ENCODE data around the gene KCNIP4.
"Not testable (repeated sequence)": the region's sequence is repeated elsewhere in the genome, so short reads cannot be mapped to it uniquely, and the experiment has no call there.

KCNIP4 gene

GRCh38 chr4:21366312-21366711 lies 582.3 kb downstream of the KCNIP4 start:
- no peak for DNase-seq (ENCODE audit: low spot score)

- DNase-seq (ENCODE audit: low spot score), result no peak
Observed at GRCh38 chr4:21363701-21364100, 584.9 kb downstream of the KCNIP4 start.

DNA sequence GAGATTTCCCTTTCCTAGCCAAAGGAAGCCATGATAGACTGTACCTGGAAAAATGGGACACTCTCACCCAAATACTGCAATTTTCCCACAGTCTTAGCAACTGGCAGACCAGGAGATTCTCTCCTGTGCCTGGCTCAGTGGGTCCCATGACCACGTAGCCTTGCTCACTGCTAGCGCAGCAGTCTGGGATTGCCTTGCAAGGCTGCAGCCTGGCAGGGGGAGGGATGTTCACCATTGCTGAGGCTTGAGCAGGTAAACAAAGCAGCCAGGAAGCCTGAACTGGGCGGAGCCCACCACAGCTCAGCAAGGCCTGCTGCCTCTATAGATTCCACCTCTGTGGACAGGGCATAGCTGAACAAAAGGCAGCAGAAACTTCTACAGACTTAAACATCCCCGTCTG lies 596.2 kb downstream of the KCNIP4 start:
- not testable (repeated sequence) for DNase-seq (ENCODE audit: low spot score)

DNA sequence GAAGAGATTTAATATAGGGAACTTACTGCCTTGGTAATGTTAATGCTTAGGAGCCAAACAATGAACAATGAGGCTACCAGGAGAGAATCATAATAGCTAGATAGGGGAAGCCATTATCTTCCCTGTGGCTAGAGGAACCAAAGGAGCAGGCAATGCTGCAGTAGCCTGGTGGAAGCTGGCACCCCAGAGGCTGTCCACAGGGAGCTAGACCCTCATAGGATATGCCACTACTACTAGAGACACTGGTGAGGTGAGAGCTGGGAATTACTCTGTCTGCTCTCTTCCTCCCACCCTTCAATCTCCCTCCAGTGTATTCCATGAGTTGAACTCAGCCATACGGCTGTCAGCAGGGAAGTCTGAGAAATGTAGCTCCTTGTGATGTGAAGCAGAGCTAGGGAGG lies 601.4 kb downstream of the KCNIP4 start:
- no peak for DNase-seq (ENCODE audit: low spot score)

- peak; percentile 21 for DNase-seq (ENCODE audit: low spot score)
Observed at GRCh38 chr4:21327976-21328700, 620.4 kb downstream of the KCNIP4 start.

DNA sequence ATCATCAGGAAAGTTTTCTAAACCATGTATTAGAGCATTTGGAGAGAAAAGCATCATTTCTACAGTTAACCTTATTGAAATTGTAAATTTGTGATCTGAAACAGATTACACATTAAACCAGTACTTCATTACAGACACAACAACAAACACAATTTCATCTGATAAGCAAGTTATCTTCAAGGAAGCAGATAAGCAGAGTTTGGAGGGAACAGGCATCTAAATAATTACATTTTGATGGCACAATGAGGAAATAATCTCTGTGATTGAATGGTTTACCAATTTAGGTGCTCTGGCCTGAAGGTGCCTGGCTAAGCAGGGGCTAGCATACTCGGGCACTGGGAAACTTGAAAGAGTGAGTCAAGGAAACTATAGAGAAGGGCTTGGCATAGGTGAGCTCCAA lies 628.5 kb downstream of the KCNIP4 start:
- DNase-seq (ENCODE audit: low spot score), result no peak

DNA sequence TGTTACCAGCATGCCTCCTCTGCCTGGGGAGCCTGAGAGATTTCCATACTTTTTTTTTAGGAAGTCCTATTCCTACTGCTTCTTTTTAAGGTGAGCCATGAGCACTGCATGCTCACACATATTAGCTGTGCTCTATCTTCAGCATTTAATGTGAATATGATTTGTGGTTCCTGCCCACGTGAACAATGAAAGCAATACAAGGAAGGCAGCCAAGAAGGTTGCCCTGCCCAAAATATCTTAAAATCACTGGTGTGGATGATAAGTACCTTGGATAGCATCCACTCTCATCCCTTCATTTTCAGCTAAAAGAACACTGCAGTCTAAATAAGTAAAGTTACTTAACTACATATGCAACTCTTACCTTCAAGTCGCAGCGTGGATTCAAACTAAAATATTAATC lies 640.9 kb downstream of the KCNIP4 start:
- peak; percentile 18 for DNase-seq (ENCODE audit: low spot score)

DNA sequence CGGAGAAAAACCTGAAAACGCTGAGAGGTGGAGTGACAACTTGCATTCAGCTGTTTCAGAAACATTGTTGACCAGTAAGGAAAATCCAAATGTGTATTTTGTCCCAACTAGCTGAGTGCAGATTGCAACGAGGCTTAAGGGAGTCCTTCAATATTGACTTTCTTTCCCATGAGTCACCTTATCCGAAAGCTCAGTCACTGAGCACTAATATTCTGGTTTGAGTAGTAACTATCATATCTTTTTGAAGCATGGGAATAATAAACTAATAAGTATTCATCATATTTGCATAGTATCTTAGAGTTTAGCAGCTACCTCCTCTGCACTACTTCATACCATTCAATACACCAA lies 644.1 kb downstream of the KCNIP4 start:
- no peak for DNase-seq (ENCODE audit: low spot score)

DNA sequence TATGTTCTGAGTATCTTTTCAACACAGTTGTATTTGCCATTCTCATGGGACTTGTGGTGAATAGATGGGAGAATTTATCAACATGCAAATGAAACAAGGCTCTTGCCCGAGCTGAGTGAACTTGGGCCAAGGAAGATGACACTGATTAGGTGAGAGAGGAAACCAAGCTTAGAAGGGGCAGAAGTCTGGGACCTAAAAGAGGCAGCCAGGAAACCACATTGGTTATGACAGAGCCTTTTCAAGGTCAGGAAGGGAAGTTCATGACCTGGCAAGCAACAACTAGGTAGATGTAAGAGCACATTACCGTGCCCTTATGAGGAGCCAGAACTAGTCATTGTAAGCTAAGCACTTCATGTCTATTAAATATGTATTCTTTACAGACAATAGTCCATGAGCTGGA lies 658.0 kb downstream of the KCNIP4 start:
- DNase-seq (ENCODE audit: low spot score), result no peak

DNA sequence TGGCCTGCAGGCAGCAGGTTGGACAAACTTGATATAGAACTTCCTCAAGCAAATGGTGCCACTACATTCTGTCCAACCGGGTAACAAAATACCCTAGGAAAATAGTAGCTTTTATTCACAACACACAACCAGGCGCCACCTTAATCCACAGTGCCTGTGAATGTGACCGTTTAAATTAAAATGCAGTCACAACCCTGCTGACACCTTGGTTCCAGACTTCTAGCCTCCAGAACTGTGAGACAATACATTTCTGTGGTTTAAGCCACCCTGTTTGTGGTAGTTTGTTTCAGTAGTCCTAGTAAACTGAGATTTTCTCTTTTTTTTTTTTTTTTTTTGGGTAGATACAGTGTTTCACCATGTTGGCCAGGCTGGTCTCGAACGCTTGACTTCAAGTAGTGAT lies 672.5 kb downstream of the KCNIP4 start:
- DNase-seq (ENCODE audit: low spot score), result no peak

- no peak for DNase-seq (ENCODE audit: low spot score)
Observed at GRCh38 chr4:21271439-21272052, 677.0 kb downstream of the KCNIP4 start.

DNA sequence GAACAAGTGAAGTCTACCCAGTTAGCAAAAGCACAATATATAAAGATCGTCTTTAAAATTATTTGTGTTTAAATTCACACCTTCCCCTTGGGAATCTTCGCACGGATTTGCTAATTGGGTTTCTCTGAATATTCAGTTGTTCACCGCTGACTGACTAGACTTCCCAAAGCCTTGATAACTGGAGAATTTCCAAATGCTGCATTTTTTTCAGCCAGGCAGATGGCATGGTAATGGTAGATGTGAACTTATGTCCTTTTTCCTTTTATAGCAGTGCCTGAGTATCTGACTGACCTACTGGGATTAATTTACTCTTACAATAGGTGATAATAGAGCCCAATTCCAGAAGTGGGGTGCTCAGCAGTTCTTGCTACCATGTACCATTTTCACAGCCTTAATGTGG lies 700.2 kb downstream of the KCNIP4 start:
- DNase-seq (ENCODE audit: low spot score), result no peak

GRCh38 chr4:21242163-21242562 lies 706.4 kb downstream of the KCNIP4 start:
- no peak for DNase-seq (ENCODE audit: low spot score)

- no peak for DNase-seq (ENCODE audit: low spot score)
Observed at GRCh38 chr4:21226637-21227538, 721.7 kb downstream of the KCNIP4 start.

DNA sequence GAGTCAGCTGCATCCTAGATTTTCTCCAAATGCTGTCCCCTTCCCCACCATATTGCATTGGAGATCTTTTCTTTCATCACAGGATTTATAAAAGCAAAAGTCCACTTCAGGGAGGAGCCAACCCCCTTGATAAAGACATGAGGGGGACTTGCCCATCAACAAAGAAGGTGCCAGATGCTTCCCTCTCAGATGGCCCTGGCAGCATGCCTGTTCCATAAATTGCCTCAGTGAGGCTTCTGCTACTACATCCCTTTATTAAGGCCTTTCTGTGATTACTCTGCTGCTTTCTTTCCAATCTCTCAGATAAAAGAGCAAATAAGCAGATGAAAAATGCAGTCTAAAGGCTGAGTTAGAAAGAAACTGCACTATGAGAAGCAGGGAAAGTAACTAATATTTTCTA lies 736.7 kb downstream of the KCNIP4 start:
- DNase-seq (ENCODE audit: low spot score), result no peak

GRCh38 chr4:21209860-21210259 lies 738.7 kb downstream of the KCNIP4 start:
- no peak for DNase-seq (ENCODE audit: low spot score)

DNA sequence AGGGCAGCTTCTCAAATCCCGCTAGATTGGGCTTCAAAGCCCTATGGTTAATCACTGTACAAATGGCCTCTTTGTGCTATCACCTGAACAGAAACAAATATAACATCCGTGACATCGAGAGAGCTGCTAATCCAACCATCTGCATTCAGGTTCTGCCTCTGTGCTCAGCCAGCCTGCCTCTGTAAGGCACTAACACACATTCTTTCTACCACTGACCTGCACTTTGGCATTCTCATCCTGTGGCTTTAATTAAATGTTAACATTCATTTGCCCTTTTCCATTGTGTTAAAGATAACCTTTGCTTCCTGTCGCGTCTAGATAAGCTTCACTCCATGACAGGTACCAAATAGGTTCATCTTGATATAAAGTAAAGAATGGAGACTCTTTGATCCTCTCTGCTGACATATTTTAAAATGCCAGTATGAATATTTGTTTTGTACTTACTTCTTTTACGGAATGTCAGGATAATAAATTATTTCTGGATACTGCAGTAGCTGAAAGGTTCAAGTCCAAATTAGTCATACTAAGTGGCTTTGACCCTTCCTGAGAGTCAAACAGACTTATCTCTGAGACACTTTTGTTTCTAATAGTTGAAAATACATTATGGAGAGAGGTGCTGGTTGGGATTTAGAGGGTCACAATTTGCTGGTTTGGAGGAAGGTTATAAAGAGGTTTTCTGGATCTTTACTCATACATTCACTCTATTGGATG lies 742.6 kb downstream of the KCNIP4 start:
- DNase-seq (ENCODE audit: low spot score), result peak; percentile 6

GRCh38 chr4:21203416-21203815 lies 745.2 kb downstream of the KCNIP4 start:
- DNase-seq (ENCODE audit: low spot score), result no peak

- no peak for DNase-seq (ENCODE audit: low spot score)
Observed at GRCh38 chr4:21202959-21203358, 745.6 kb downstream of the KCNIP4 start.

DNA sequence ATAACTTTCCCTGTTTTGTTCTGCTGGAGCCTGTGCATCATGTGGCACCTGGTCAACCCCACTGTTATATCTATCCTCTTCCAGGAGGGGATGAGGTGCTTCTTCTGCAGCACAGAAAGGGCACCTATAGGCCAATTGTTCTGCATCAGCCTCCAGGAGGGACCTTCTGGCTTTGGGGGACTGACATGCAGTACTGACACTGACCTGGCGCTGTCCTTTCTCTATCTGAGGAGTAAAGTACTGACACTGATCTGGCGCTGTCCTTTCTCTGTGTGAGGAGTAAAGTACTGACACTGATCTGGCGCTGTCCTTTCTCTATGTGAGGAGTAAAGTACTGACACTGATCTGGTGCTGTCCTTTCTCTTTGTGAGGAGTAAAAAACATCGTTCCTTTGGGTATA lies 749.9 kb downstream of the KCNIP4 start:
- no peak for DNase-seq (ENCODE audit: low spot score)

GRCh38 chr4:21195682-21196081 lies 752.9 kb downstream of the KCNIP4 start:
- DNase-seq (ENCODE audit: low spot score), result peak; percentile 12

DNA sequence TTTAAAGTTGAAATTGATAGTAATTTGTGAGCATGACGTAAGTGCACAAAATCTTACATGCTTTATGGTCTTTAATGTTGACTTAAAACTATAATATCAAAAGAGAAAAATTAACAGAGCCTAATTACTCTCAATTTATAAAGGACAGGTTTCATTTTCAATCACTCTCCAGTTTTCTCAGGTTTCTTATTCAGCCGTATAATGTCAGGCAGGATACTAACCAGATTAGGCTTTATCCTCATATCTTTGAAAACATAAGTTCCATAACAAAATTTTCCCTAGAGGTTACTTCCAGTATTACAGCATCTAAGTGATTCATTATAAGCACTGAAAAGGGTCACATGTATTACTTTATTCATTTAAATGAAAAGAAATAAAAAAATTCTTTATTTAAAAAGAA lies 756.2 kb downstream of the KCNIP4 start:
- no peak for DNase-seq (ENCODE audit: low spot score)

Data from kidney tubule cell (primary cell).